LNCAP (cell line): ENCODE data around the gene SLC6A17.

Experiments
- CTCF ChIP-seq: fragments of 450-650 bp; IDR thresholded peaks from 2 replicates; pipeline ENCODE4 v1.5.1; 2017; ENCODE audit warnings: mild to moderate bottlenecking

SLC6A17 gene

GRCh38 chr1:110113551-110113950, 36.7 kb upstream of the SLC6A17 start:
- TF ChIP-seq CTCF, result no peak

- TF ChIP-seq CTCF, result no peak
These were observed 36.1 kb upstream of the SLC6A17 start for GRCh38 chr1:110114173-110114572.

GRCh38 chr1:110114784-110115183, 35.5 kb upstream of the SLC6A17 start:
- no peak for TF ChIP-seq CTCF

GRCh38 chr1:110118636-110119396, 31.5 kb upstream of the SLC6A17 start:
- TF ChIP-seq CTCF, result no peak

- TF ChIP-seq CTCF, result no peak
These were observed 30.5 kb upstream of the SLC6A17 start for GRCh38 chr1:110119843-110120242.

GRCh38 chr1:110120960-110121561, 29.2 kb upstream of the SLC6A17 start:
- TF ChIP-seq CTCF, result no peak

- TF ChIP-seq CTCF, result no peak
These were observed 27.1 kb upstream of the SLC6A17 start for GRCh38 chr1:110123224-110123623.
